Coronary artery (tissue), 2 donors: Measurements from ENCODE around the gene CDKN1B.

Experiments
- DNase-seq: peaks from one replicate; pipeline ENCODE4 v3.0.0-alpha.2; 2017; ENCODE audit warnings: low spot score
- H3K27ac ChIP-seq, 2 donors: fragments of 200-600 bp; sonication (generic); one replicate each; pipeline ENCODE4 v1.5.1; 2016 to 2019
- H3K4me3 ChIP-seq: fragments of 200-600 bp; sonication (generic); 2 replicates; pipeline ENCODE4 v1.5.1; 2016; ENCODE audit warnings: mild to moderate bottlenecking, moderate library complexity
- TF ChIP-seq, protein P1 (sequence below): fragments of 200-600 bp; sonication (generic); IDR thresholded peaks from one replicate; pipeline ENCODE4 v1.5.1; 2019; ENCODE audit warnings: antibody characterized with exemption

The CDKN1B gene

GRCh38 chr12:12718853-12719252 is 1.7 kb downstream of the CDKN1B start:
- no peak for DNase-seq
- TF ChIP-seq, protein P1, sequence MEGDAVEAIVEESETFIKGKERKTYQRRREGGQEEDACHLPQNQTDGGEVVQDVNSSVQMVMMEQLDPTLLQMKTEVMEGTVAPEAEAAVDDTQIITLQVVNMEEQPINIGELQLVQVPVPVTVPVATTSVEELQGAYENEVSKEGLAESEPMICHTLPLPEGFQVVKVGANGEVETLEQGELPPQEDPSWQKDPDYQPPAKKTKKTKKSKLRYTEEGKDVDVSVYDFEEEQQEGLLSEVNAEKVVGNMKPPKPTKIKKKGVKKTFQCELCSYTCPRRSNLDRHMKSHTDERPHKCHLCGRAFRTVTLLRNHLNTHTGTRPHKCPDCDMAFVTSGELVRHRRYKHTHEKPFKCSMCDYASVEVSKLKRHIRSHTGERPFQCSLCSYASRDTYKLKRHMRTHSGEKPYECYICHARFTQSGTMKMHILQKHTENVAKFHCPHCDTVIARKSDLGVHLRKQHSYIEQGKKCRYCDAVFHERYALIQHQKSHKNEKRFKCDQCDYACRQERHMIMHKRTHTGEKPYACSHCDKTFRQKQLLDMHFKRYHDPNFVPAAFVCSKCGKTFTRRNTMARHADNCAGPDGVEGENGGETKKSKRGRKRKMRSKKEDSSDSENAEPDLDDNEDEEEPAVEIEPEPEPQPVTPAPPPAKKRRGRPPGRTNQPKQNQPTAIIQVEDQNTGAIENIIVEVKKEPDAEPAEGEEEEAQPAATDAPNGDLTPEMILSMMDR: no peak
- H3K27ac ChIP-seq: peak overlapping the region; percentile 97 to 100
- H3K4me3 ChIP-seq: peak overlapping the region; percentile 89

- DNase-seq: no peak
- TF ChIP-seq, protein P1: no peak
- Histone ChIP-seq H3K27ac (peak overlapping the region; percentile 97 to 100), H3K4me3 (peak overlapping the region; percentile 89)
Measured at GRCh38 chr12:12719496-12719895, 2.3 kb downstream of the CDKN1B start.

GRCh38 chr12:12720052-12720451 is 2.9 kb downstream of the CDKN1B start:
- DNase-seq: no peak
- Histone ChIP-seq H3K27ac (peak overlapping the region; percentile 68 to 100), H3K4me3 (peak overlapping the region; percentile 89)
- TF ChIP-seq, protein P1: no peak

DNA sequence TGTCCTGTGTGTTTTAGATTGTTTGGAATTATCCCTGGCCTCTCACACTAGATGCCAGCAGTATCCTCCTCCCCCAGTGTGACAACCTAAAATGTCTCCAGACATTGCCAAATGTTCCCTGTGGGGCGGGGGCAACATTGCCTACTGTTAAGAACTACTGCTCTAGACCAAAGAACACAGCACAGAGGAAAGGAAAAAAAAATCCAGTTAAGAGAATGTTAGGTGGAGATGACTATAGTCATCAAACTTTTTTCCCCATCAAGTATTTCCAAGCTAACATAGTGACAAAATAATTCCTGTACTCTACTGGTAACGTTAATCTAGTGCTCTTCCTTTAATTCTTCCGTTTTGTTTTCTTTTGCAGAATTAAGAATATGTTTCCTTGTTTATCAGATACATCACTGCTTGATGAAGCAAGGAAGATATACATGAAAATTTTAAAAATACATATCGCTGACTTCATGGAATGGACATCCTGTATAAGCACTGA is 3.5 kb downstream of the CDKN1B start:
- no peak for DNase-seq
- TF ChIP-seq, protein P1: no peak
- peak overlapping the region; percentile 65 to 100 for H3K27ac ChIP-seq
- peak overlapping the region; percentile 89 for H3K4me3 ChIP-seq

DNA sequence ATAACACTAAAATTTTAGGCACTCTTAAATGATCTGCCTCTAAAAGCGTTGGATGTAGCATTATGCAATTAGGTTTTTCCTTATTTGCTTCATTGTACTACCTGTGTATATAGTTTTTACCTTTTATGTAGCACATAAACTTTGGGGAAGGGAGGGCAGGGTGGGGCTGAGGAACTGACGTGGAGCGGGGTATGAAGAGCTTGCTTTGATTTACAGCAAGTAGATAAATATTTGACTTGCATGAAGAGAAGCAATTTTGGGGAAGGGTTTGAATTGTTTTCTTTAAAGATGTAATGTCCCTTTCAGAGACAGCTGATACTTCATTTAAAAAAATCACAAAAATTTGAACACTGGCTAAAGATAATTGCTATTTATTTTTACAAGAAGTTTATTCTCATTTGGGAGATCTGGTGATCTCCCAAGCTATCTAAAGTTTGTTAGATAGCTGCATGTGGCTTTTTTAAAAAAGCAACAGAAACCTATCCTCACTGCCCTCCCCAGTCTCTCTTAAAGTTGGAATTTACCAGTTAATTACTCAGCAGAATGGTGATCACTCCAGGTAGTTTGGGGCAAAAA is 4.1 kb downstream of the CDKN1B start:
- no peak for DNase-seq
- Histone ChIP-seq H3K4me3 (peak overlapping the region; percentile 7), H3K27ac (peak overlapping the region; percentile 65 to 100)
- TF ChIP-seq, protein P1: no peak

DNA sequence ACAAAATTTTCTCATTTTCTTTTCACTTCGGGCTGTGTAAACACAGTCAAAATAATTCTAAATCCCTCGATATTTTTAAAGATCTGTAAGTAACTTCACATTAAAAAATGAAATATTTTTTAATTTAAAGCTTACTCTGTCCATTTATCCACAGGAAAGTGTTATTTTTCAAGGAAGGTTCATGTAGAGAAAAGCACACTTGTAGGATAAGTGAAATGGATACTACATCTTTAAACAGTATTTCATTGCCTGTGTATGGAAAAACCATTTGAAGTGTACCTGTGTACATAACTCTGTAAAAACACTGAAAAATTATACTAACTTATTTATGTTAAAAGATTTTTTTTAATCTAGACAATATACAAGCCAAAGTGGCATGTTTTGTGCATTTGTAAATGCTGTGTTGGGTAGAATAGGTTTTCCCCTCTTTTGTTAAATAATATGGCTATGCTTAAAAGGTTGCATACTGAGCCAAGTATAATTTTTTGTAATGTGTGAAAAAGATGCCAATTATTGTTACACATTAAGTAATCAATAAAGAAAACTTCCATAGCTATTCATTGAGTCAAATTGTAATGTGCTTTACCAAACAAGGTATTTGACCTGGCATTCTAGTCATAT is 4.8 kb downstream of the CDKN1B start:
- H3K27ac ChIP-seq: peak overlapping the region; percentile 65 to 100
- peak overlapping the region; percentile 84 for H3K4me3 ChIP-seq
- TF ChIP-seq, protein P1: no peak
- no peak for DNase-seq
